Gastroesophageal sphincter (tissue), 4 donors: ENCODE measurements around the gene PSMC4. TPM values are rescaled to one million over a fixed set of nuclear protein-coding genes. Genes with fewer than 3 reads are reported as not detected.
A peak's percentile ranks its signal among the peaks of the same experiment; 100 is the strongest.

Experiments
- ATAC-seq: fragments of 150-250 bp; one replicate; pipeline ENCODE4 v1.9.1; 2016; ENCODE audit warnings: mild to moderate bottlenecking, moderate library complexity
- H3K27ac ChIP-seq, 4 donors: fragments of 200-600 bp; sonication (generic) in 3 of 4; 1 replicate in 3 of 4; 2 replicates in 1 of 4; pipeline ENCODE4 v1.5.1; 2016 to 2019
- H3K27me3 ChIP-seq: fragments of 200-600 bp; sonication (generic); one replicate; pipeline ENCODE4 v1.5.1; 2019
- H3K36me3 ChIP-seq, 2 donors: fragments of 200-600 bp; sonication (generic); one replicate each; pipeline ENCODE4 v1.5.1; 2019; ENCODE audit warnings: control low read depth in 1 of 2
- H3K4me1 ChIP-seq, 3 donors: fragments of 200-600 bp; sonication (generic); 1 replicate in 2 of 3; 2 replicates in 1 of 3; pipeline ENCODE4 v1.5.1; 2016 to 2019; ENCODE audit warnings: control low read depth in 2 of 3
- H3K4me3 ChIP-seq, 2 donors: fragments of 200-600 bp; sonication (generic); one replicate each; pipeline ENCODE4 v1.5.1; 2019; ENCODE audit warnings: mild to moderate bottlenecking in 1 of 2, moderate library complexity in 1 of 2
- H3K9me3 ChIP-seq, 3 donors: fragments of 200-600 bp; sonication (generic); one replicate each; pipeline ENCODE4 v1.5.1; 2017 to 2019; ENCODE audit warnings: control low read depth in 2 of 3
- CTCF ChIP-seq, 4 experiments: fragments of 200-600 bp in 2 of 4; fragments of 450-650 bp in 2 of 4; sonication (generic) in 1 of 4; IDR thresholded peaks; one replicate each; pipeline ENCODE4 v1.5.1; 2017 to 2019; ENCODE audit warnings: antibody characterized with exemption in 4 of 4, mild to moderate bottlenecking in 2 of 4, moderate library complexity in 2 of 4
- EP300 ChIP-seq: sonication (generic); formaldehyde crosslinking; IDR thresholded peaks from one replicate; pipeline ENCODE4 v1.6.1; 2017; ENCODE audit warnings: antibody characterized with exemption, mild to moderate bottlenecking
- POLR2A ChIP-seq, 2 donors: fragments of 450-650 bp; IDR thresholded peaks; one replicate each; pipeline ENCODE4 v1.6.1; 2017; ENCODE audit warnings: antibody characterized with exemption in 2 of 2, mild to moderate bottlenecking in 2 of 2, moderate library complexity in 1 of 2
- POLR2AphosphoS5 ChIP-seq: sonication (generic); formaldehyde crosslinking; IDR thresholded peaks from one replicate; pipeline ENCODE4 v1.6.1; 2017; ENCODE audit warnings: antibody characterized with exemption
- WGBS, 2 donors: methylation state at CpG; one replicate each; pipeline ENCODE4 v1.1.5; 2018; ENCODE audit warnings: low coverage in 1 of 2; 5-methylcytosine and 5-hydroxymethylcytosine counted together
- total RNA-seq, 4 donors: library from RNA; depleted of rRNA; stranded (reverse); fragments of >200 nt; gene quantifications; one replicate each; pipeline ENCODE4 v1.1.0, GENCODE V29; 2016

Gene PSMC4
- total RNA-seq, 4 donors from 2014 or later = 75.2 to 104 (median 94.7) TPM

GRCh38 chr19:39969266-39969665 is 1.7 kb upstream of the PSMC4 start:
- Histone ChIP-seq H3K4me1 (peaks cover 0 to 36% (median 8%) of the 10 kb centered on the region in 3 donors), H3K4me3 (no peak overlapping the region), H3K9me3 (no peaks in the 10 kb centered on the region), H3K36me3 (peaks cover 0 to 22% of the 10 kb centered on the region in 2 donors), H3K27me3 (no peaks in the 10 kb centered on the region), H3K27ac (no peak overlapping the region)
- TF ChIP-seq POLR2A (IDR thresholded peaks at IDR 0.05) = no peak
- TF ChIP-seq EP300 = no peak
- WGBS, 2 donors = 83 to 87% methylated on average over 6 of the region's 6 CpGs
- ATAC-seq = no peak

GRCh38 chr19:39969681-39970424 is 1.1 kb upstream of the PSMC4 start:
- WGBS, 2 donors = 62 to 76% methylated on average over 11 to 12 of the region's 13 CpGs
- no peaks in the 10 kb centered on the region for H3K27me3 ChIP-seq
- H3K9me3 ChIP-seq = no peaks in the 10 kb centered on the region

GRCh38 chr19:39970425-39970674 is 615 bp upstream of the PSMC4 start:
- WGBS, 2 donors = 4% methylated on average over 11 of the region's 11 CpGs; no CpG with 5 or more reads in 1 of the 2 donors
- H3K4me1 ChIP-seq = peaks cover 0 to 36% (median 8%) of the 10 kb centered on the region in 3 donors
- TF ChIP-seq POLR2A (IDR thresholded peaks at IDR 0.05) (no peak), POLR2AphosphoS5 (no peak), CTCF (IDR thresholded peaks at IDR 0.05) (no peak), EP300 (no peak)
- H3K4me3 ChIP-seq = peak overlapping the region; percentile 62 to 74
- no peaks in the 10 kb centered on the region for H3K9me3 ChIP-seq
- peak overlapping the region; percentile 75 to 93 (median 88) for H3K27ac ChIP-seq
- H3K27me3 ChIP-seq = no peaks in the 10 kb centered on the region
- H3K36me3 ChIP-seq = peaks cover 0 to 33% of the 10 kb centered on the region in 2 donors
- no peak for ATAC-seq

More at GRCh38 chr19:39969681-39970424, 1.1 kb upstream of the PSMC4 start:
- no peak for TF ChIP-seq POLR2A (IDR thresholded peaks at IDR 0.05)
- no peak for TF ChIP-seq EP300
- TF ChIP-seq CTCF (IDR thresholded peaks at IDR 0.05) = no peak
- TF ChIP-seq POLR2AphosphoS5 = no peak
- Histone ChIP-seq H3K27ac (peak overlapping the region; percentile 75 to 93 (median 88)), H3K4me1 (peaks cover 0 to 36% (median 8%) of the 10 kb centered on the region in 3 donors), H3K4me3 (peak overlapping the region; percentile 62 to 74), H3K36me3 (peaks cover 0 to 28% of the 10 kb centered on the region in 2 donors)
- no peak for ATAC-seq

- ATAC-seq = no peak
- Histone ChIP-seq H3K27me3 (no peaks in the 10 kb centered on the region), H3K9me3 (no peaks in the 10 kb centered on the region), H3K4me3 (peak overlapping the region; percentile 74 to 78), H3K4me1 (peaks cover 0 to 36% (median 8%) of the 10 kb centered on the region in 3 donors), H3K36me3 (peaks cover 0 to 44% of the 10 kb centered on the region in 2 donors), H3K27ac (peak overlapping the region; percentile 60 to 93 (median 88))
- WGBS, 2 donors = 1 to 8% methylated on average over 8 to 12 of the region's 21 CpGs
- TF ChIP-seq EP300 = no peak
- no peak for TF ChIP-seq CTCF (IDR thresholded peaks at IDR 0.05)
- TF ChIP-seq POLR2A (IDR thresholded peaks at IDR 0.05) = no peak
- TF ChIP-seq POLR2AphosphoS5 = no peak
These were observed 543 bp downstream of the PSMC4 start for GRCh38 chr19:39971380-39972035.

- H3K4me3 ChIP-seq = no peak overlapping the region
- WGBS, 2 donors = 90 to 100% methylated on average over 1 to 9 of the region's 24 CpGs
- H3K4me1 ChIP-seq = peaks cover 0 to 32% (median 8%) of the 10 kb centered on the region in 3 donors
- no peaks in the 10 kb centered on the region for H3K27me3 ChIP-seq
- no peak overlapping the region for H3K27ac ChIP-seq
- peaks cover 0 to 74% of the 10 kb centered on the region in 2 donors for H3K36me3 ChIP-seq
- ATAC-seq = no peak
- no peaks in the 10 kb centered on the region for H3K9me3 ChIP-seq
- TF ChIP-seq EP300 (no peak), POLR2AphosphoS5 (no peak), POLR2A (IDR thresholded peaks at IDR 0.05) (no peak)
These were observed 3.6 kb downstream of the PSMC4 start for GRCh38 chr19:39974377-39975155.
